ENCODE results near the gene LZTR1. TPM values are rescaled to one million over a fixed set of nuclear protein-coding genes. Genes with fewer than 3 reads are reported as not detected.
"Not testable (repeated sequence)": the region's sequence is repeated elsewhere in the genome, so short reads cannot be mapped to it uniquely, and the experiment has no call there.

Gene LZTR1
- 33.2 and 35.3 TPM in 2 replicates for total RNA-seq (2014; rRNA removed; shearing (Covaris generic))
- polyA plus RNA-seq (2015; cell fraction: cytosol; rRNA removed), result 23.3 and 23.5 TPM in 2 replicates
- 142 and 157 TPM in 2 replicates for polyA plus RNA-seq (2015; cell fraction: nucleus; rRNA removed)

DNA sequence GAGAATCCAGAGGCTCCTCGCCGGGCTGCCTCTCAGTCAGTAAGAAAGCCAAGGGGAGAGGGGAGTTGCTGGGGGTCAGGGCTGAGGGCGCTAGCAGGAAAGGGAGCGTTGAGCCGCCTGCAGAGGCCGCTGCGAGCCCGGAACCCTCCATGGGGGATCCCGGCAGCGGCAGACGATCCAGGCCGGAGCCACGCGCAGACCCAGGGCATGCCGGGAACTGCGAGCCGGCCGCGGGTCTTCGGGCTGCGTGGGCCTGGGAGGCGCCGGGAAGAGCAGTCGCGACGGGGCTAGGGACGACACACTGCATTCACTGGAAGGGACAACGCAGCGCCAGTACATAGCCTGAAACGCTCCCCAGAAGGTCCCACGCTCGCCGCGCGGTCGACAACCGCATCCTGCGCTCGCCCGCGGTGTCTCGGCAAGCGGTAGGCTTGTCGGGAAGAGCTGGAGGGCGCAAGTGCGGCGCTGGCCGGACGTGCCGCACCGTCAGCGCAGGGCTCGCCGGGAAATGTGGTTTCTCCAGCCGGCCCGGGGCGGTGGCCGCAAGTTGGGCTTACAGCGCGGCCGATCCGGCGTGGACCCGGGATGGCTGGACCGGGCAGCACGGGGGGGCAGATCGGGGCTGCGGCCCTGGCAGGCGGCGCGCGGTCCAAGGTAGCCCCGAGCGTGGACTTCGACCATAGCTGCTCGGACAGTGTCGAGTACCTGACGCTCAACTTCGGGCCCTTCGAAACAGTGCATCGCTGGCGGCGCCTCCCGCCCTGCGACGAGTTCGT, at the start of gene LZTR1:
Gene LZTR1, plus strand, starts transcription at position 511 of the 776 bp plus-strand sequence. Its CDS starts 75 bp downstream, at position 586.
- DNase-seq (ENCODE audit: low read depth), result peak; percentile 83

- no peak for DNase-seq (ENCODE audit: low read depth)
Observed at GRCh38 chr22:20933910-20934309, 48.2 kb upstream of the LZTR1 start.

DNA sequence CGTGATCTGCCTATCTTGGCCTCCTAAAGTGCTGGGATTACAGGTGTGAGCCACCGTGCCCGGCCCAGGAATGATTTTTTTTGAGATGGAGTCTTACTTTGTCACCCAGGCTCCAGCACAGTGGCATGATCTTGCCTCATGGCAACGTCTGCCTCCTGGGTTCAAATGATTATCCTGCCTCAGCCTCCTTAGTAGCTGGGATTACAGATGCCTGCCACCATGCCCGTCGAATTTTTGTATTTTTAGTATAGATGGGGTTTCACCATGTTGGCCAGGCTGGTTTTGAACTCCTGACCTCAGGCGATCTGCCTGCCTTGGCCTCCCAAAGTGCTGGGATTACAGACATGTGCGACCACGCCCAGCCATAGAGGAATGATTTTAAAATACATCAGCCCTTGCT, 47.0 kb upstream of the LZTR1 start:
- not testable (repeated sequence) for DNase-seq (ENCODE audit: low read depth)

DNA sequence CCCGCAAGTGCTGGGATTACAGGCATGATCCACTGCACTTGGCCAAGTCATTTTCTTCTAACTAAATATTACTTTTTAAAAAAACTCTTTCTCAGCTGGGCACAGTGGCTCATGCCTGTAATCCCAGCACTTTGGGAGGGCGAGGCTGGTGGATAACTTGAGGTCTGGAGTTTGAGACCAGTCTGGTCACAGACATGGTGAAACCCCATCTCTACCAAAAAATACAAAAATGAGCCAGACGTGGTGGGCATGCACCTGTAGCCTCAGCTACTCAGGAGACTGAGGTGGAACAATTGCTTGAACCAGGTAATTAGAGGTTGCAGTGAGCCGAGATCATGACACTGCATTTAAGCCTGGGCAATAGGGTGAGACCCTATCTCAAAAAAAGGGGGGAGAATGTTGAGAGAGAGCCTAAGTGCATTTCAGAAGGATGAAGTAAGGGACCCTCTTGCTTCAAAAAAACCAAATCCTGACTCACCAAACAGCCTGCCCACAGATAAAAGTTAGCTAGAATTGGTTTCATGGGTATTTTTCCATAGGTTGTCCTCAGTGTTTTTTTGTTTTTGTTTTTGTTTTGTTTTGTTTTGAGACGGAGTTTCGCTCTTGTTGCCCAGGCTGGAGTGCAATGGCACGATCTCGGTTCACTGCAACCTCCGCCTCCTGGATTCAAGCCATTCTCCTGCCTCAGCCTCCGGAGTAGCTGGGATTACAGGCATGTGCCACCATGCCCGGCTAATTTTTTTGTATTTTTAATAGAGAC, 46.1 kb upstream of the LZTR1 start:
- not testable (repeated sequence) for DNase-seq (ENCODE audit: low read depth)

GRCh38 chr22:20937031-20937793, 44.9 kb upstream of the LZTR1 start:
- no peak for DNase-seq (ENCODE audit: low read depth)

DNA sequence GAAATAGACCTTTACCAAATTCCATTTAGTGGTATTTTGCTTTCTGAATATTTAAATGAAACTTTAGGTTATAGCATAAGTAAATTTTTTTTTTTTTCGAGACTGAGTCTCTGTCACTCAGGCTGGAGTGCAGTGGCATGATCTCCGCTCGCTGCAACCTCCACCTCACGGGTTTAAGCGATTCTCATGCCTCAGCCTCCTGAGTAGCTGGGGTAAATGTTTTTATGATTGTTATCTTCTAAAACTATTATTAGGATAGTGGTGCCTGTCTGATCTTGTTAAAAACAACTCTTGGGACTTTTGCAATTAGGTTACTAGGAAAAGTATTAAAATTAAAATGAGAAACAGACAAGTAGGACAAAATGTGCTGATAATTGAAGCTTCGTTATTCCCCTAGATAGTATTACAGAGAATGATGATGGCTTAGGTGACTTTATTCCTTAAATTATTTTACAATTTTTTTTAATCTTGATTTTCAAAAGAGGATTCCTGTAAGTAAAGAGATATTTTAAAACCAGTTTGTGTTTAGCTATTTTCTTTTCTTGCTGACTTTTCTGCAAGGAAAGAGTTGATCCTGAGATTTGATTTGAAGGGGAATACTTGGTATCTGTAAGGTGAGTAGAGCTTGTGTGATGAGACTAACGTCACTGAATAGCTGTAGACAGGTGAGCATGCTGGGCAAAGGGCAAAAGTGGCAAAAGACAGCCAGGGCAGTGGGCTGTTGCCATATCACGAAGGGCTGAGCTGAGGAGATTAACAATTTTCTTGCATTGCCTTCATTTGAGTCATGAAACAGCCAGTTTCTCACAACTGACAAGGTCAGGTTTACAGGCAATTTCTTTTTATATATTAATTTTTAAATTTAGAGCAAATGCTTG, 44.1 kb upstream of the LZTR1 start:
- DNase-seq (ENCODE audit: low read depth), result no peak

DNA sequence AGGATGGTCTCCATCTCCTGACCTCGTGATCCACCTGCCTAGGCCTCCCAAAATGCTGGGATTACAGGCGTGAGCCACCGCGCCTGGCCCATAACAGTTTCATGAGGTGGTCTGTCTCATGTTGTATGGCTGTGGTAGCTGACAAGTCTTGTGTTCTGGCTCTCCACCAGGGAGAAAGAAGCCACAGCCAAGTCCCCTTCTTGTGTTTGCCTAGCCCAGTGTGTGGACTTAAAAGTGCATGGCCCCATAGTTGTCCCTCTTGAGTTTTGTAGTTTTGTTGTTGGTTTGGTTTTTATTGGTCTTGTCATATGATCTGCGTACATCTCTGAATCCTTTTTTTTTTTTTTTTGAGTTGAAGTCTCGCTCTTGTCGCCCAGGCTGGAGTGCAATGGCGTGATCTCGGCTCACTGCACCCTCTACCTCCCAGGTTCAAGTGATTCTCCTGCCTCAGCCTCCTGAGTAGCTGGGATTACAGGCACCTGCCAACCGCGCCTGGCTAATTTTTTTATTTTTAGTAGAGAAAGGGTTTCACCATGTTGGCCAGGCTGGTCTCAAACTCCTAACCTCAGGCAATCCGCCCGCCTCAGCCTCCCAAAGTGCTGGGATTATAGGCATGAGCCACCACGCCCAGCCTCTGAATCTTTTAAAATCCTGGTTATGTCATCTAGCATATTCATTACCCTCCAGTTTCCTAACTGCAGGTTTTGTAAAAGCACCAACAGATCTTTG, 42.5 kb upstream of the LZTR1 start:
- not testable (repeated sequence) for DNase-seq (ENCODE audit: low read depth)

DNA sequence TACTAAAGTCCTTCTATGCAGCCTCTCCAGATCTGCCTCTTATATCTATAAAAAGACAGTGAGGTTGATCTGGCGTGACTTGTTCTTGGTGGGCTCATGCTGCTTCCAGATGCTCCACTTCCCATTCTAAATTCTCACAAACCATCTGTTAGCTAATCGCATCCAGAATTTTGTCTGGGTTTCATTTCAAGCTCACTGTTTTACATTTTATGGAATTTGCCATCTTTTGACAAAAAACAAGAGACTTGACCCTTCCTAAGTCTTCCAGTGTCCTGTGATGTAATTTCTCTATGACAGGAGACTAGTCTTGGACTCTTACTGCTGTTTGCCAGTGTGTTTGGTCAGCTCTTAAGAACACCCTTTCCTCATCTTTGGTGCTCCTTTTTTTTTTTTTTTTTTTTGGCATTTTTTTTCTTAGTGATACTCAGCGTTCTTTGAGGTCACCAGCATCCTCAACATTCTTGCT, 41.9 kb upstream of the LZTR1 start:
- no peak for DNase-seq (ENCODE audit: low read depth)

DNA sequence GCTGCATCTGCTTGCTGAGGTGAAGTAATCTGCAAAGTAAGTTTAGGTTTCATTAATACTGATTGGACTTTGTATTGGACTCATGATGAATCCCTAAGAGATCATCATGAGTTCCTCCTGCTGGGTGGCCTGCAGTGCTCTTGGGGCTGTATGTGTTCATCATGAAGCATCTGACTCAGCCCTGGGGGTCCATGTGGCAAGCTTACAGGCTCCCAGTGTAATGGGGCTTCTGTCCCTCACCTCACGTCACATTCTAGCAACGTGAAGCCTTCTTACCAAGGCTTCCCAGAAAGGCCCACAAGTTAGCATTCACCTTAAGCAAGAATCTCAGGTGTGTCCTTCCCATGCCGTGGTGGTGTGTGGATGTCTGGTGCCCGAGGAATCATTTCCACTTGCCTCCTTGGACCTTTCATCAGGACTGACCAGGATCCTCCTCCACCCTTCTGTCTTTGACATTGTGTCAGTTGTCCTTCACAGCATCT, 41.2 kb upstream of the LZTR1 start:
- DNase-seq (ENCODE audit: low read depth), result no peak

DNA sequence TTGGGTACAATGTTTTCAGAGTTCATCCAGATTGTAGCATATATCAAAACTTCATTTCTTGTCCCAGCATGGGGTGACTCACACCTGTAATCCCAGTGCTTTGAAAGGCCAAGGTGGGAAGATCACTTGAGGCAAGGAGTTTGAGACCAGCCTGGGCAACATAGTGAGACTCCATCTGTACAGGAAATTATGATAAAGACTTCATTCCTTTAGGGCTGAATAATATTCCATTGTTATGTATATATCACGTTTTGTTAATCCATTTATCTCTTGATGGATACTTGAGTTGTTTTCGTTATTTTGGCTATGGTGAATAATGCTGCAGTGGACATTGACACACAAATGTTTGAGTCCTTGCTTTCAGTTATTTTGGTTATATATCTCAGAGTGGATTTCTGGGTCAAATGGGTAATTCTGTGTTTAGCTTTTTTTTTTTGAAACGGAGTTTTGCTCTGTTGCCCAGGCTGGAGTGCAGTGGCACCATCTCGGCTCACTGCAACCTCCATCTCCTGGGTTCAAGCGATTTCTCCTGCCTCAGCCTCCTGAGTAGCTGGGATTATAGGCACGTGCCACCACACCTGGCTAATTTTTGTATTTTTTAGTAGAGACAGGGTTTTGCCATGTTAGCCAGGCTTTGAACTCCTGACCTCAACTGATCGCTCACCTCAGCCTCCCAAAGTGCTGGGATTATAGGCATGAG, 39.7 kb upstream of the LZTR1 start:
- DNase-seq (ENCODE audit: low read depth), result not testable (repeated sequence)

DNA sequence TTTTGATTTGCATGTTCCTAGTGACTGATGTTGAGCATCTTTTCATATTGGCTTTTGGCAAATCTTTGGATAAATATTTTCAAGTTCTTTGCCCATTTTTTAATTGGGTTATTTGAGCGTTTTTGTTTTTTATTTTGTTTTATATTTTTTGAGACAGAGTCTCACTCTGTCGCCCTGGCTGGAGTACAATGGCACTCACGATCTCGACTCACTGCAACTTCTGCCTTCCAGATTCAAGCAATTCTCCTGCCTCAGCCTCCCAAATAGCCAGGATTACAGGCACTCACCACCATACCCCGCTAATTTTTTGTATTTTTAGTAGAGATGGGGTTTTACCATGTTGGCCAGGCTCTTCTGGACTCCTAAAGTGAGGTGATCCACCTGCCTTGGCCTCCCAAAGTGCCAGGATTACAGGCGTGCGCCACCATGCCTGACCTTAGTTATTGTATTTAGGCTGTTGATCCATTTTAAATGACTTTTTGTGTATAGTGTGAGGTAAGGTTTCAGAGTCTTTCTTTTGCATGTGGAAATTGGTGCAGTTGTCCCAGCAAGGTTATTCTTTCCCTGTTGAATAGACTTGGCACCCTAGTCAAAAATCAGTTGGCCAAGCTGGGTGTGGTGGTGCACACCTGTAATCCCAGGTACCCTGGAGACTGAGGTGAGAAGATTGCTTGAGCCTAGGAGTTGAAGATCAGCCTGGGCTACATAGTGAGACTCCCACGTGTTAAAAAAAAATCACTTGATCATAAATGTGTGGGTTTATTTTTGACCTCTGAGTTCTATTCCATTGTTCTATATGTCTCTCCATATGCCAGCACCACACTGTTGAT, 38.8 kb upstream of the LZTR1 start:
- no peak for DNase-seq (ENCODE audit: low read depth)

- no peak for DNase-seq (ENCODE audit: low read depth)
Observed at GRCh38 chr22:20944042-20944441, 38.1 kb upstream of the LZTR1 start.

- DNase-seq (ENCODE audit: low read depth), result no peak
Observed at GRCh38 chr22:20945578-20945934, 36.5 kb upstream of the LZTR1 start.

DNA sequence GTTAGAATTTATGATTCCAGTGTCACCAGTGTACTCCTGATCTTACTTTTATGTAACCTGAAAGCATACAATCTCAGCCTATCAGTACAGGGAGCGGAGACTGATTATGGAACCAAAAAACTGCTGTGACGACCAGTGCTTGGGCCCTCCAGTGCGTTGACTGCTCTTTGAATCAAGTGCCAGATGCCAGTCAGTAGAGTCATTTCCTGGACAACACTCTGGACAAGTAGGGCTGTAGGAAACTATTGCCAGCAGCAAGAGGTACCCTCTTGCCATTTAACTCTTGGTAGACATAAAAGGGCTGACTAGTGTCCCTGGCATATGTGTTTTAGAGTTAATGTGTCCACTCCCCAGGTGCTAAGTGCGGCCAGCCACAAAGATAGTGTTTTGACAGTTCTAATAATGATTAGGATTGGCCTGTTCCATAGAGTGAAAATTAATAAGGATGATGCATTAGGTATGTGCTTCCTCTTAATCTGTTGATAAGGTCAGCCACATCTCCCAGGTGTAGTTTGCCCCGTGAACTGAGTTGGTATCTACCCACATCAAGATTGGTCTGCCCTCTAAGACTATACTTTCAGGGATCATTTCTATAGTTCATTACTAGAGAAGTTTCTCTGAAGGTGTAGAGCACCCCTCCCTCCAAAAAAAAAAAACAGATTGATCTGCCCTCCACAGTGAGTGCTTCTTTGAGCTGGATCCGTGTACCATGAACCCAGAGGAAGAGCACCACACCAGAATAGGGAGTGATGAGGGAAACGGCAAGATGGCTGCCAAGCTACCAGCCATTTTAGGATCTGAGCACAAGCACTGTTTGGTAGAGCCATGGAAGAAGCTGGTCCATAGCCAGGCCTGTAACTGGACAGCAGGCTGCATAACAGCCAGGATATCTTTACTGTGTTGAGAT, 35.8 kb upstream of the LZTR1 start:
- peak; percentile 81 for DNase-seq (ENCODE audit: low read depth)

DNA sequence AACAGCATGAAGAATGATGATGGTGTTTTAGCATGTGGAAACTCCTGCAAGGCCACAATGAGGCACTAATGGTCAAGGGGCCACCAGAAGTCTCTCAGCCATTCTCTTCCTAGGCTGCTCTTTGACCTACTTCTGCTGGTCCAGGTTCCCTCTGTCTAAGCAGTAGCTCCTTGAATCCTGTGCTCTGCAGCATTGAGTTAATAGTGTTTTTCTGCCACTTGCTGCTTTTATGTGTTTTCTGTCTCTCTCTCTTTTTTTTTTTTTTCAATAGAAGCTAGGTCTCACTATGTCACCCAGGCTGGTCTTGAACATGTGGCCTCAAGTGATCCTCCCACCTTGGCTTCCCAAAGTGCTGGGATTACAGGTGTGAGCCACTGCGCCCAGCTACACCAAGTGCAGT, 35.1 kb upstream of the LZTR1 start:
- DNase-seq (ENCODE audit: low read depth), result no peak

DNA sequence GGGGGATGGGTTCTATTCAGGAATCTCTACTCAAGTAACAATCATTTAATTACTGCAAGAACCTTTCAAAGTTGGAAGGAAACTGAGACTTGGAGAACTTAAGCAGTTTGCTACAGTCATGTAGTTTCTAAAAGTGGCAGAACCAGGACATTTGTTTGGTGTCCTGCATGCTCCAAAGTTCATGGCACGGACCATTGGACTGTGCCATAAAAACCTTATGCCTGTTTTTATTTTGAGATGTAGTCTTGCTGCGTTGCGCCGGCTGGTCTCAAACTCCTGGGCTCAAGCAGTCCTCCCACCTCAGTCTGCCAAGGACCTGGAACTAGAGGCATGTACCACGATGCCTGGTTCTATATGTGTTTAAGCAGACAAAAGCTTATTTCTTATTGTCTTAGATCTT, 33.6 kb upstream of the LZTR1 start:
- no peak for DNase-seq (ENCODE audit: low read depth)

DNA sequence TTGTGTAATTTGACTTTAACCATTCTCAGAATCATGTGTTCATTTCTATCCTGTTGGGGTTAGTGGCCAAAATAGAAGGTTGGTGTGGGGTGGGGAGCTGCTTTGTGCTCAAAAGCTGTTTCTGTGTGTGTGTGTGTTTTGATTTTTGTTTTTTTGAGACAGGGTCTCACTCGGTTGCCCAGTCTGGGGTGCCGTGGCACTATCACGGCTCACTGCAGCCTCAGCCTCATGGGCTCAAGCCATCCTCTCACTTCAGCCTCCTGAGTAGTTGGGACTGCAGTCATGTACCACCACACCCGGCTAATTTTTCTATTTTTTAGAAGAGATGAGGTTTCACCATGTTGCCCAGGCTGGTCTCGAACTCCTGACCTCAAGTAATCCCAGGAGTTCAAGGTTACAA, 33.1 kb upstream of the LZTR1 start:
- no peak for DNase-seq (ENCODE audit: low read depth)
